AG04450 (cell line): Measurements from ENCODE around the gene KLHL29. TPM values are rescaled to one million over a fixed set of nuclear protein-coding genes. Genes with fewer than 3 reads are reported as not detected.

Experiments used
- CTCF ChIA-PET: fragments of 300-600, 350-600 bp; formaldehyde crosslinking; extraction: SDS; loops from one replicate; lab custom pipeline; 2022; ENCODE audit warnings: antibody characterized with exemption, inconsistent platforms; lab: Charles Lee
- POLR2A ChIA-PET: fragments of 350-600 bp; formaldehyde crosslinking; extraction: SDS; loops from one replicate; lab custom pipeline; 2021; ENCODE audit warnings: antibody characterized with exemption, inconsistent platforms; lab: Yijun Ruan, JAX
- DNase-seq: peaks from one replicate; pipeline ENCODE4 v3.0.0-alpha.2; 2011; ENCODE audit warnings: low read depth, low spot score
- H3K27ac ChIP-seq: one replicate; pipeline ENCODE4 v1.5.1; 2012; ENCODE audit warnings: low read depth, low read length, control low read depth
- H3K27me3 ChIP-seq: one replicate; pipeline ENCODE4 v1.6.0; 2012; ENCODE audit warnings: low read length; ENCODE audit not compliant: control insufficient read depth, insufficient read depth
- H3K4me3 ChIP-seq: 2 replicates; pipeline ENCODE4 v1.5.1; 2011; ENCODE audit warnings: mild to moderate bottlenecking, low read depth, low read length, control low read depth
- H3K9me3 ChIP-seq: 2 replicates; pipeline ENCODE4 v1.5.1; 2012; ENCODE audit warnings: low read length; ENCODE audit not compliant: control insufficient read depth, insufficient read depth
- CTCF ChIP-seq: IDR thresholded peaks from 2 replicates; pipeline ENCODE4 v1.5.1; 2011; ENCODE audit warnings: low read depth, low read length, control low read depth, inconsistent platforms
- polyA plus RNA-seq: library from polyadenylated mRNA; depleted of rRNA; stranded (reverse); fragments of >200 nt; gene quantifications from 2 replicates; pipeline ENCODE4 v1.2.3, GENCODE V29; 2011

The KLHL29 gene
- polyA plus RNA-seq, 1 experiment = 3.6 TPM

GRCh38 chr2:23563151-23563550, 178.2 kb downstream of the KLHL29 start:
- no peak for DNase-seq
- H3K4me3 ChIP-seq = no peak overlapping the region
- ChIA-PET POLR2A (no interaction called here), CTCF (no interaction called here)
- no peaks in the 10 kb centered on the region for H3K27me3 ChIP-seq
- H3K27ac ChIP-seq = no peak overlapping the region
- no peak for TF ChIP-seq CTCF
- no peaks in the 10 kb centered on the region; the same call in 1 of the 2 replicates for H3K9me3 ChIP-seq

DNA sequence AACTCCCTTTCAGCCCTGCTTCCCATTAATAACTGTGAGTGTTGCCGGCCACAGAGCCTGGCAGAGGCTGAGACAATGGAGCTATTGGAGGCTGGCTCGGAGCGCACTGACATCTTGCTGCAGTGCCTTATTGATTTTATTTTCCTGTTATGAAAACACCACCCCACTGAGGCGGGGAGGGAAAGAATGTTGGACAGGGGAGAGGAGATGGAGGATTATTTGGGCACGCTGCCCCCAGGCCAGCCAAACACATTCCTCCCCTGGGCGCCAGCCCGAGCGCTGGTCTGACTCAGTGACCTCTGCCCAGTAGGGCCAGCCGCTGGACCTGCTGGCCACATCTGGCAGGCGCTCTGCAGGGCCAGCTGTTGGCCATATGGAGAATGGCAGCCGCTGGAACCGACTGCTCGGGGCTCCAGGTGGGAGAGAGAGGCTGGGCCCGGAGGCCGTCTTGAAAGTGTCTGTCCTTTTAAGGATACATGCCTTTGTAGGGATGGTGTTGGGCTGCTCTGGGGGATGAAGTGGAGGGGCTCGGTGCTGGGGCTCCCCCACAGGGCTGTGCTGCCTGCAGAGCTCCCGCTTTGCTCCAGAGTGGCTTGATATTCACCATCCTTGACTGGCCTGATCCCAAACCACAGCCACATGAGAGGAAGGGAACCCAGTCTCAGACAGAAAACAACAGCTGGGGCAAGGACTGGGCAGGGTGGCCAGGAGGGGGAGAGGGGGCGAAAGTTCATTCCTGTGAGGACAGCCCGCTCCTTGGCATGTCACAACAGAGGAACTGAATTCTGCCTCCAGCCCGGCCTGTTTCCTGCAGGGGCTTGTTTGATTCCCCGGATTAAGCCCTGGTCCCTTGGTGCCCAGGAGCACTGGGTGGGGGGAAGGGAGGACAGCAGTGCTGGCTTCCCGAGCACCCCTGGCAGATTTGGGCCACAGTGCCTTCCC, 179.0 kb downstream of the KLHL29 start:
- peak; percentile 58 for DNase-seq
- no peaks in the 10 kb centered on the region for H3K27me3 ChIP-seq
- H3K4me3 ChIP-seq = no peak overlapping the region
- H3K9me3 ChIP-seq = no peaks in the 10 kb centered on the region; the same call in 1 of the 2 replicates
- POLR2A ChIA-PET = no interaction called here
- peak overlapping the region; percentile 61 for H3K27ac ChIP-seq
- CTCF ChIA-PET = no interaction called here
- TF ChIP-seq CTCF = peak; percentile 6; the same call in 1 of the 2 replicates

DNA sequence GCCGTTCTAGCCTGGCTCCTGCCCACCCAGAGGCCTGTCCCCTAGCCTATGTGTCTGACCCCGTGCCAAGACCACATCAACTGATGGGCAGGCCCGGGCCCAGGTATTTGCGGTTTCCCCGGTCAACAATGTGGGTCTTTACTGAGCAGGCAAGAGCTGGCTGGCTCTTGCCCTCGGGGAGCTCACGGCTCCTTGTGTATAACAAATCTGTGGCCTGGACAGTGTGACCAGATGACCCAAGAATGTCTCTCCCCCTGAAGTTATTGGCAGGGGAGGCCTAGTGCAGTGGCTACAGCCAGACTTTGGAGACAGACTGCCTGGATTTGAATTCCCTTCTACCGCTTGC, 179.6 kb downstream of the KLHL29 start:
- no peaks in the 10 kb centered on the region; the same call in 1 of the 2 replicates for H3K9me3 ChIP-seq
- H3K27ac ChIP-seq = peak overlapping the region; percentile 61
- no peak for TF ChIP-seq CTCF
- POLR2A ChIA-PET = no interaction called here
- H3K4me3 ChIP-seq = no peak overlapping the region
- CTCF ChIA-PET = no interaction called here
- no peaks in the 10 kb centered on the region for H3K27me3 ChIP-seq
- DNase-seq = no peak

- no peak for TF ChIP-seq CTCF
- ChIA-PET CTCF (no interaction called here), POLR2A (interaction anchor here (0.6 kb wide), 1 partner anchor 162 kb away, joined by 7 read pairs; no protein-coding TSS in a partner anchor)
- no peaks in the 10 kb centered on the region; the same call in 1 of the 2 replicates for H3K9me3 ChIP-seq
- H3K4me3 ChIP-seq = no peak overlapping the region
- H3K27ac ChIP-seq = no peak overlapping the region
- DNase-seq = no peak
- no peaks in the 10 kb centered on the region for H3K27me3 ChIP-seq
These were observed 180.4 kb downstream of the KLHL29 start for GRCh38 chr2:23565374-23565773.

DNA sequence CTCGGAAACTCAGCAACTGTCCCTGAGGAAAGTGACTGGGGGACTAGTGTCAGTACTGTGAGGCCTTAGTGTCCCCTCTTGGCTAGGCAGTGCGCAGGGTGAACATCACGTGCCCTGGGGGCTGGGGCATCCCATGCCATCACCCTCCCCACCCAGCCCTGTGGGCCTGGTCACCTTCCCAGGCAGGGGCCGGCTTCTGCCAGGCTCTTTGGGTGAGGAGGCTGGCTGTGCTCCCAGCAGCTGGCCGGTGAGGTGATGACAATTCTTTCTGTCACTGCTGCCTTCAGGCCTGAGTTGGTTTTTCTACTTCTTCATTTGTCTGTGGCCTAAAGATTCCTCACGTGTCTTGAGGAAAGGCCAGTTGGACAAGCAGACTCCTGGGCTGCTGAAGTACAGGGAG, 180.8 kb downstream of the KLHL29 start:
- no peaks in the 10 kb centered on the region for H3K27me3 ChIP-seq
- H3K27ac ChIP-seq = no peak overlapping the region
- H3K4me3 ChIP-seq = no peak overlapping the region
- CTCF ChIA-PET = no interaction called here
- no peak for TF ChIP-seq CTCF
- POLR2A ChIA-PET = interaction anchor here (0.6 kb wide), 1 partner anchor 162 kb away, joined by 7 read pairs; no protein-coding TSS in a partner anchor
- no peak for DNase-seq
- H3K9me3 ChIP-seq = no peaks in the 10 kb centered on the region; the same call in 1 of the 2 replicates
